GM18505 (cell line): ENCODE measurements around the gene RALGPS1.

Experiments
- ATAC-seq: cut with Tn5 transposase; IDR thresholded peaks from one replicate; pipeline ENCODE4 v1.9.1; 2021; ENCODE audit not compliant: unreplicated experiment
- POLR2A ChIP-seq: IDR thresholded peaks from 4 replicates; pipeline ENCODE4 v1.6.1; 2011; ENCODE audit warnings: borderline replicate concordance; ENCODE audit not compliant: insufficient read depth, insufficient read length; ENCODE audit errors: extremely low read depth

RALGPS1 gene

GRCh38 chr9:127179633-127180441 lies 265.3 kb downstream of the RALGPS1 start:
- TF ChIP-seq POLR2A, result no peak
- no peak for ATAC-seq

GRCh38 chr9:127180457-127181314 lies 266.1 kb downstream of the RALGPS1 start:
- no peak for ATAC-seq
- TF ChIP-seq POLR2A, result no peak

- no peak for ATAC-seq
- no peak for TF ChIP-seq POLR2A
Measured at GRCh38 chr9:127181315-127181580, 266.7 kb downstream of the RALGPS1 start.

GRCh38 chr9:127181595-127182190 lies 267.1 kb downstream of the RALGPS1 start:
- TF ChIP-seq POLR2A, result no peak
- no peak for ATAC-seq

- no peak for ATAC-seq
- TF ChIP-seq POLR2A, result no peak
Measured at GRCh38 chr9:127182901-127183746, 268.5 kb downstream of the RALGPS1 start.

- TF ChIP-seq POLR2A, result no peak
- no peak for ATAC-seq
Measured at GRCh38 chr9:127183814-127184582, 269.4 kb downstream of the RALGPS1 start.

- no peak for TF ChIP-seq POLR2A
- ATAC-seq, result no peak
Measured at GRCh38 chr9:127184641-127185040, 270.1 kb downstream of the RALGPS1 start.

- ATAC-seq, result no peak
- TF ChIP-seq POLR2A, result no peak
Measured at GRCh38 chr9:127185181-127185580, 270.6 kb downstream of the RALGPS1 start.

GRCh38 chr9:127185931-127186781 lies 271.6 kb downstream of the RALGPS1 start:
- ATAC-seq, result no peak
- TF ChIP-seq POLR2A, result no peak

- no peak for TF ChIP-seq POLR2A
- ATAC-seq, result no peak
Measured at GRCh38 chr9:127186806-127187205, 272.2 kb downstream of the RALGPS1 start.

- TF ChIP-seq POLR2A, result no peak
- no peak for ATAC-seq
Measured at GRCh38 chr9:127187231-127187956, 272.8 kb downstream of the RALGPS1 start.
